Smooth muscle cell (in vitro differentiated cells): Measurements from ENCODE around the gene CFAP20. TPM values are rescaled to one million over a fixed set of nuclear protein-coding genes. Genes with fewer than 3 reads are reported as not detected.

Experiments
- DNase-seq: peaks from one replicate; lab custom pipeline; 2025; ENCODE audit not compliant: unreplicated experiment; lab: John Stamatoyannopoulos, UW
- H2AFZ ChIP-seq: fragments of 200-600 bp; sonication (generic); 2 replicates; pipeline ENCODE4 v1.6.0; 2016; ENCODE audit warnings: antibody characterized with exemption, low read depth, mild to moderate bottlenecking
- H3F3A ChIP-seq: fragments of 200-600 bp; sonication (generic); 2 replicates; pipeline ENCODE4 v1.6.0; 2017; ENCODE audit warnings: antibody characterized with exemption, low read depth
- H3K27ac ChIP-seq: fragments of 200-600 bp; sonication (generic); 2 replicates; pipeline ENCODE4 v1.5.1; 2016; ENCODE audit warnings: low read depth, mild to moderate bottlenecking
- H3K27me3 ChIP-seq: fragments of 200-600 bp; sonication (generic); 2 replicates; pipeline ENCODE4 v1.6.1; 2016; ENCODE audit warnings: low read depth, mild to moderate bottlenecking
- H3K36me3 ChIP-seq: fragments of 200-600 bp; sonication (generic); 2 replicates; pipeline ENCODE4 v1.5.1; 2016; ENCODE audit warnings: low read depth
- H3K4me1 ChIP-seq: fragments of 200-600 bp; sonication (generic); 2 replicates; pipeline ENCODE4 v1.5.1; 2016; ENCODE audit warnings: low read depth
- H3K4me2 ChIP-seq: fragments of 200-600 bp; sonication (generic); 2 replicates; pipeline ENCODE4 v1.6.0; 2016; ENCODE audit warnings: mild to moderate bottlenecking
- H3K4me3 ChIP-seq: fragments of 200-600 bp; sonication (generic); 2 replicates; pipeline ENCODE4 v1.5.1; 2016; ENCODE audit warnings: mild to moderate bottlenecking
- H3K79me2 ChIP-seq: fragments of 200-600 bp; sonication (generic); 2 replicates; pipeline ENCODE4 v1.6.0; 2016; ENCODE audit warnings: low read depth, mild to moderate bottlenecking
- H3K9ac ChIP-seq: fragments of 200-600 bp; sonication (generic); 2 replicates; pipeline ENCODE4 v1.6.0; 2016; ENCODE audit warnings: low read depth
- H3K9me3 ChIP-seq: fragments of 200-600 bp; sonication (generic); replicated peaks from 2 replicates; pipeline ENCODE4 v1.5.1; 2016; ENCODE audit warnings: low read depth
- H4K20me1 ChIP-seq: fragments of 200-600 bp; sonication (generic); 2 replicates; pipeline ENCODE4 v1.6.0; 2016; ENCODE audit warnings: low read depth
- CTCF ChIP-seq: fragments of 200-600 bp; sonication (generic); IDR thresholded peaks from 2 replicates; pipeline ENCODE4 v1.5.1; 2017; ENCODE audit warnings: borderline replicate concordance, mild to moderate bottlenecking, antibody characterized with exemption; ENCODE audit not compliant: insufficient read depth, poor library complexity, severe bottlenecking
- WGBS: methylation state at CpG from one replicate; pipeline ENCODE4 v1.1.7; 2016; ENCODE audit warnings: low lambda C conversion rate; 5-methylcytosine and 5-hydroxymethylcytosine counted together
- polyA plus RNA-seq: library from polyadenylated mRNA; unstranded; fragments of >200 nt; fragmentation: Nextera tagmentation; extraction: Ambion mirVana; gene quantifications from 2 replicates; pipeline ENCODE4 v1.2.1, GENCODE V29; 2016
- total RNA-seq: library from RNA; depleted of rRNA; stranded (reverse); fragments of >200 nt; gene quantifications from 2 replicates; pipeline ENCODE4 v1.2.3, GENCODE V29; 2014

CFAP20 gene
- total and polyA plus RNA-seq, 2 experiments from 2014 or later: 55.1 to 96.1 TPM

DNA sequence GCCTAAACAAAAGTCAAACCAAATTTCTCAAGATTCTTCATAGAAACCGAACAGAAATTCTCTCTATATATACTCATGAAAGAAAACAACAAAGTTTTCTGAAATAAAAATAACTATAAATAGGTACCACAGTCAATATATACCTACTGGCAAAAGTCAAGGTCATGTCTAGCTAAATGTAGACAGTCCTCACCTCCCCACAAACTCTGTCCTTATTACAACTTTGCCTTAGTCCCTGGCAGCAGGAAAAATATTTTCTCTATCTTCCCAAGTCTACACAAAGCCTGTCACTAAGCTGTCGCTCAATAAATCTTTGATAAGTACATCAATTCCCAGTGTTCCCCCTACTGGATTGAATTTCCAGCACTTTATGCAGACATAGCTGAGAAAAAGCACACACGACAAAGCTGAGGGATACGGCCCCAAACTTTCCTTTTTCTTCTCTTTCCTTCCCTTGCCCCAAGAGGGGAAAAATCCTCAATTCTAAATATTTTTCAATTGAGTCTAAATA is 2.7 kb downstream of the CFAP20 start:
- Histone ChIP-seq H3K36me3 (no peaks in the 10 kb centered on the region), H3K27ac (peak overlapping the region; percentile 73), H2AFZ (no peak overlapping the region), H3K4me2 (peak overlapping the region; percentile 89), H3K4me3 (peak overlapping the region; percentile 84), H3F3A (peaks cover 1% of the 10 kb centered on the region), H3K79me2 (peaks cover 68% of the 10 kb centered on the region), H4K20me1 (peaks cover 70% of the 10 kb centered on the region), H3K27me3 (no peaks in the 10 kb centered on the region), H3K9ac (peak overlapping the region; percentile 61), H3K9me3 (no peaks in the 10 kb centered on the region), H3K4me1 (peaks cover 22% of the 10 kb centered on the region)
- 71% methylated on average over 4 of the region's 4 CpGs for WGBS
- DNase-seq: no peak
- TF ChIP-seq CTCF: no peak

GRCh38 chr16:58125781-58126335 is 3.3 kb downstream of the CFAP20 start:
- Histone ChIP-seq H4K20me1 (peaks cover 76% of the 10 kb centered on the region), H3K4me1 (peaks cover 28% of the 10 kb centered on the region), H2AFZ (no peak overlapping the region), H3F3A (peaks cover 8% of the 10 kb centered on the region), H3K79me2 (peaks cover 75% of the 10 kb centered on the region), H3K4me2 (no peak overlapping the region), H3K27ac (no peak overlapping the region), H3K36me3 (no peaks in the 10 kb centered on the region), H3K27me3 (no peaks in the 10 kb centered on the region), H3K9ac (no peak overlapping the region), H3K4me3 (no peak overlapping the region), H3K9me3 (no peaks in the 10 kb centered on the region)
- TF ChIP-seq CTCF: no peak
- DNase-seq: no peak
- 88% methylated on average over 10 of the region's 10 CpGs for WGBS

- Histone ChIP-seq H3F3A (peaks cover 9% of the 10 kb centered on the region), H4K20me1 (peaks cover 85% of the 10 kb centered on the region), H3K27ac (no peak overlapping the region), H3K9ac (no peak overlapping the region), H3K4me2 (no peak overlapping the region), H3K4me1 (peaks cover 29% of the 10 kb centered on the region), H2AFZ (no peak overlapping the region), H3K27me3 (no peaks in the 10 kb centered on the region), H3K9me3 (no peaks in the 10 kb centered on the region), H3K79me2 (peaks cover 83% of the 10 kb centered on the region), H3K4me3 (no peak overlapping the region), H3K36me3 (no peaks in the 10 kb centered on the region)
- no peak for TF ChIP-seq CTCF
- WGBS: 84% methylated on average over 4 of the region's 4 CpGs
- no peak for DNase-seq
These were observed 4.1 kb downstream of the CFAP20 start for GRCh38 chr16:58125041-58125440.

- H3K9ac ChIP-seq: no peak overlapping the region
- 61% methylated on average over 1 of the region's 1 CpG for WGBS
- TF ChIP-seq CTCF: no peak
These were observed 4.6 kb downstream of the CFAP20 start for GRCh38 chr16:58124601-58124915.

More at GRCh38 chr16:58124601-58124915, 4.6 kb downstream of the CFAP20 start:
- Histone ChIP-seq H3K9me3 (no peaks in the 10 kb centered on the region), H3K4me1 (peaks cover 29% of the 10 kb centered on the region), H2AFZ (no peak overlapping the region), H4K20me1 (peaks cover 89% of the 10 kb centered on the region), H3K27me3 (no peaks in the 10 kb centered on the region), H3F3A (peaks cover 9% of the 10 kb centered on the region), H3K79me2 (peaks cover 87% of the 10 kb centered on the region), H3K27ac (peak overlapping the region; percentile 9), H3K4me3 (no peak overlapping the region), H3K4me2 (no peak overlapping the region), H3K36me3 (no peaks in the 10 kb centered on the region)
- no peak for DNase-seq
